GM18873 (cell line): ENCODE measurements around the gene GMEB2.

ENCODE experiments used
- ATAC-seq: cut with Tn5 transposase; IDR thresholded peaks from one replicate; pipeline ENCODE4 v1.9.1; 2021; ENCODE audit warnings: mild to moderate bottlenecking, moderate library complexity, moderate number of reproducible peaks; ENCODE audit not compliant: unreplicated experiment, low FRiP score

GMEB2 gene

GRCh38 chr20:63538204-63539091 lies 88.5 kb downstream of the GMEB2 start:
- ATAC-seq, result no peak
